Adipose tissue (tissue), 3 donors: ENCODE results near the gene ZNF526. TPM values are rescaled to one million over a fixed set of nuclear protein-coding genes. Genes with fewer than 3 reads are reported as not detected.
"Not testable (repeated sequence)": the region's sequence is repeated elsewhere in the genome, so short reads cannot be mapped to it uniquely, and the experiment has no call there.

Experiments
- H3K27ac ChIP-seq: one replicate; pipeline ENCODE4 v1.5.1; 2013; ENCODE audit warnings: low read depth, low read length
- WGBS, 3 donors: extraction: QIAGEN DNeasy Blood & Tissue Kit; methylation state at CpG; one replicate each; pipeline ENCODE4 v1.1.7; 2013; 5-methylcytosine and 5-hydroxymethylcytosine counted together
- polyA plus RNA-seq, 3 donors: library from polyadenylated mRNA; stranded (reverse); fragments of 200-250 nt; gene quantifications; one replicate each; pipeline ENCODE4 v1.2.3, GENCODE V29; 2013
- donor health status: healthy with polysubstance abuse.
- donor health status: Bipolar disorder and iron deficiency.
- donor health status: healthy.

Gene ZNF526
- polyA plus RNA-seq, 3 donors, result 2.9 to 3.4 (median 2.9) TPM

DNA sequence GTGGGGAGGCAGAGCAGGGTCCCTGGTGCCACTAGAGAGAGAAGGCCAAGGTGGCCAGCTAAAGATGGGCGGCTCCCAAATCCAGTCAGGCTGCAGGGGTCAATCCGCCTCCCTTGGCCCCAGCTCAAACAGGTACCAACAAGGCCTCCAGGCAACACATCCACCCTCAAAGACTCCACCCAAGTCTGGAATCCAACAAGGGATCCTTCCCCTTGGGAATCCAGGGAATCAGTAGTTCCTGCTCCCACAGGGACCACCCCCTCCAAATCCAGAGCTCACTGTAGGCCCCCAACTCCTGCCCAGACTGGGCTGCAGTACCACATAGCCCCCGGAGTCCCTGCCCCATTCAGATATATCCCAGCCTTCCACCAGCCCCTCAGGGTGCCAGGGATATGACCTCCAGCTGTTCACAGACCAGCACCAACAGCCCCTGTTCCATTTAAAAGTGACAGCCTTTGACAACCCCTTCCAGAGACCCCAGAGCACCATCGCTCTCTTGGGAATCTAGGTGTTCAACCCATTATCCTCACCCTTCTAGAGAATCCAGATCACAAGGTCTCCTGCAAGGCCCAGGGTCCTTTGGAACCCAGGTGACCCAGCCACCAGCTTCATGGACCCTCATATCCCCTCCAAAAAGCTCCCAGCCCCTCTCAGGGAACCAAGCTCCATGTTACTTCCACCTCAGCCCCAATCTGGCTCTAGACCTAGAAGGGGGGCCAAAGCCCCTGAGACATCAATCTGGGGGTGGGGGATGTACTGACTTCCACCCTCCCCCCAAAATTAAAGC lies 31.7 kb downstream of the ZNF526 start:
- 70 to 79% (median 73%) methylated on average over 4 of the region's 4 CpGs for WGBS, 3 donors
- H3K27ac ChIP-seq, result peak overlapping the region; percentile 79

DNA sequence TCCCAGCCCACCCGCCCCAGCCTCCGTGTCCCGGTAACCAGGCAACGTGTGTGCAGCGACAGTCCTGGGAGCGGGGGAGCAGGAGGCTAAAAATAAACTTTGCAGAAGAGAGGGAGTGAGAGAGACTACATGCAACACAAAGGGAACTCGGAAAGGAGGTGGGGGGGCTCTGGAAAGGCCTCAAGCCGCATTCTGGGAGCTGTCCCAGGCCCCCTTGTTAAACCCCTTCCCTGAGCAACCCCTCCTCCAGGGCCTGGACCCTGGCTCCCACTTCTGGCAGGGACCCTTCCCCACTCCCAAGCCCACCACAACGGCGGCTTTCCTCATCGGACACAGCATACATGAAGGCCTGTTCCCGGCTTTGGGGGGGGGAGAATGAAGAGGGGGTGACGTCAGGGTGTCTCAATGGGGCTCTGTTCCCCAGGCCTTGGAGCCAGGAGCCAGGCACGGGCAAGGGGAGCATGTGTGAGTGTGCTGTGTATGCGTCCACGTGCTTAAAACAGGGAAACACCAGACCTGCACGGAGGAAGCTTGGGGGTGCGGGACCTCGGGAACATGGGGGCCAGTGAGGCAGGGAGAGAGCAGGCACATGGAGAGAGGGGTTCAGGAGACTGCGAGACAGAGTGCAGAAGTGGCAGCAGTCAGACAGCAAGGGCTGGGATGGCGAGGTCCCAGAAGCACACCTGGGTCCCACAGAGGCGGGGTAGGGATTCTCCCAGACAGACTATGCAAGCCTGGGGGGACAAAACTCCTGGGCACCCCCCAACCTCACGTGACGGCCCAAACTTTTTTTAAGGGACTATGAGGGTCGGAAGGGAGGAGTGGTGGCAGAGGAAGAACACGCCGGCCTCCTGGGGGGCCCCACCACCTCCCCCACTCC lies 32.5 kb downstream of the ZNF526 start:
- WGBS, 3 donors, result 3 to 10% (median 7%) methylated on average over 26 to 27 of the region's 27 CpGs
- peak overlapping the region; percentile 79 for H3K27ac ChIP-seq

GRCh38 chr19:42253245-42254088 lies 33.4 kb downstream of the ZNF526 start:
- WGBS, 3 donors, result 0 to 1% (median 0%) methylated on average over 26 to 59 of the region's 71 CpGs
- H3K27ac ChIP-seq, result peak overlapping the region; percentile 91

DNA sequence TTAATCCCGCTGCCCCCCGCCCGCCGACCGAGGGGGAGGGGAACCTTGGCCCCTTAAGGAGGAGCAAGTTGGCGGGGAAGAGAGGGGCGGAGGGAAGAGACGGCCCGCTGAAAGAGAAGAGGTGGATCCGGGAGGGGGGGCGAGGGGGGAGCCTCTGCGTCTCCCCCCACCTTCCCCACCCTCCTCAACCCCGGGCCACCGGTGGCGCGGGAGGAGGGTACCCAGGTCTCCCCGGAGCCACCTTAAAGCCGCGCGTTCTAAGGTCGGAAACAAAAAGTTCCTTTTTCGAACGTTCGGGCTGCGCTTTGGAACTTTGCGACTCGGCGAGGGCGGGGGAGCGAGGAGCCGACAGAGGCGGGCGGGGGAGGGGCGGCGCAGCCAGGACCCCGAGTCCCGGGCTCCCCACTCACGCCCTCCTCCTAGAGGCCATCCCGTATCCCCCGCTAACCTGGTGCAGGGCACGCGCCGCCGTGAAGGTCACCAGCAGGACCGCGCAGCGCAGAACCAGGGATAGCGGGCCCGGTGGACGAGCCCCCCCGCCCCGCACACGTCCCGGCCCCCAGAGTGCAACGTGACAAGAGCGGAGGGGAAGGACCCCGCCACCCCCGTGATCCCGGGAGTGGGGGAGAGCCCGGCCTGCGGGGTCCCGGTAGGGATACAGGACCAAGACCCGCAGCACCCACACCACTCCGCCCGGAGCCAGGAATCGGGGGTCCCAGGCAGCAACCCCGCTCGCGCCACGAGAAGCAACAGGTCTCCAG lies 34.2 kb downstream of the ZNF526 start:
- WGBS, 3 donors, result 0% methylated on average over 55 to 70 of the region's 70 CpGs
- H3K27ac ChIP-seq, result peak overlapping the region; percentile 91

- WGBS, 3 donors, result 0 to 1% (median 0%) methylated on average over 43 to 75 of the region's 75 CpGs
- H3K27ac ChIP-seq, result peak within 1 kb of the TSS; percentile 91
These were observed 35.0 kb downstream of the ZNF526 start, which contains the start of gene ERF for GRCh38 chr19:42254850-42255765. Gene ERF, minus strand, starts transcription at chr19:42255128. Its CDS starts 129 bp downstream, at chr19:42254999.

DNA sequence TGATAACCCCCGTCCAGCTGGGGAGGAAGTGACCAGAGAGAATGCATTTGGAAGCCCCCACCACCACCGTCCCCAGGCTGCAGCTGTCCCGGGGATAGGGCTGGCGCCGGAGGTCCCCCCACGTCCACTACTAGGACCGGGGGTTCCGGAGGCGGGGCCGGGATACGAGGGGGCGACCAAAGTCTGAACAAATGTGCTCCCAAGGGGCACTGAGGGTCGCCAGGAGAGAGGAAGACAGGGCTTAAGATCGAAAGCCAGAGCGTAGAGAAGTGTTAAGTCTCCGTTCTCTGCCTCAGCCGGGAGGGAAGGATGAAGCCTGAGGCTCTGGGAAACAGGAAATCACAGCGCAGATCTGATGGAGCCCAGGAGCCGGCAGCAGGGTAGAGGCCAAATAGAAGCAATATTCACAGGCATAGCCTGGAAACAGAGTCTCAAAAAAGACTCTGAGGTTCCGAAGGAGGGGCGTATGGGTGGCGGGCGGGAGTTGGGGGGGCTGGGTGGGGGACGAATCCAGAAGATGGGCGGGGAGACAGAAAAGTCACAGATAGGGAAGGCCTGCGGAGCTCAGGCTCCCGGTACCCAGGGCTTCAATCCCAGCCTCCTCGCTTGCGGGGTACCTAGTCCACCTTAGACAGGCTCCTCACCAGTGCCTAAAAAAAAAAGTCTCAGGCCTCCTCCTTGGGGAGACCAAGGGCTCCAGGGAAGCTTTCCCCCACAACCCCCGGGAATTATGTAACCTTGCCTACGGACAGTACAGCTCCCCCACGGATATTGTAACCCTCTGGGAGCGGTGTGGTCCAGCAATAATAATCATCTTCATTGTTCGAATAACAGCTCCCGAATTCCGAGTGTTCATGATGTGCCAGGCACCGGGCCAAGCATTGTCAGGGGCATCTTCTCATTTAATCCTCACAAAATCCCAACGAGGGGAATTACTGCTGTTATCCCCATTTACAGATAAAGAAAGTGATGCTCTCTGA lies 35.9 kb downstream of the ZNF526 start:
- 8 to 11% (median 8%) methylated on average over 38 of the region's 38 CpGs for WGBS, 3 donors
- H3K27ac ChIP-seq, result no peak overlapping the region

GRCh38 chr19:42257842-42258241 lies 37.7 kb downstream of the ZNF526 start:
- WGBS, 3 donors, result 73 to 96% (median 85%) methylated on average over 3 of the region's 3 CpGs
- H3K27ac ChIP-seq, result not testable (repeated sequence)

DNA sequence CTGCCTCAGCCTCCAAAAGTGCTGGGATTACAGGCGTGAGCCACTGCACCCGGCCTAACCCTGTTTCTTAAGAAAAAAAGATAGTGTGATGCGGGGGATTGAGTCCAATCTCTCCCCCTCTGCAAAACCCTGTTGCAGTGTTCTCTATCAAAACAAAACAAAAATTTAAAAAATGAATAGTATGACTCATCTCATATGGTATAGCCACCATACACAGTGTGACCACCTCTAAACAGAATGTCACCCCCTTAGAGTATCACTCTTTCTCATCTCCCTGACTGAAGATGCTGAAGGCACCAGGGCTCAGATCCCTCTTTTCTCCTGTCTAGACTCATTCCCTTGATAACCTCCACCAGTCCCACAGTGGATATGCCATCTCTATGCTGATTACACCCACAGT lies 41.7 kb downstream of the ZNF526 start:
- 92 to 97% (median 92%) methylated on average over 3 of the region's 3 CpGs for WGBS, 3 donors
- no peak overlapping the region for H3K27ac ChIP-seq

DNA sequence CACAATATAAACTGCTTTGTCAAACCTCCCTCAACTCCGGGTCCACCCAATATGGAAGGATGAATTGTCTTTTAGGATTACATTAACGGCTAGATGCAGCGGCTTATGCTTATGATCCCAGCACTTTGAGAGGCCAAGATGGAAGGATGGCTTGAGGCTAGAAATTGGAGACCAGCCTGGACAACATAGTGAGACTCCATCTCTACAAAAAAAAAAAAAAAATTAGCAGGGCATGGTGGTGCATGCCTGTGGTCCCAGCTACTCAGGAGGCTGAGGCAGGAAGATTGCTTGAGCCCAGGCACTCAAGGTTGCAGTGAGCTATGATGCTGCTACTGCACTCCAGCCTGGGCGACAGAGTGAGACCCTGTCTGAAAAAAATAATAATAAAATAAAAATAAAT lies 46.0 kb downstream of the ZNF526 start:
- not testable (repeated sequence) for H3K27ac ChIP-seq
- 91 to 93% (median 92%) methylated on average over 4 of the region's 4 CpGs for WGBS, 3 donors

- 92 to 95% (median 93%) methylated on average over 22 to 25 of the region's 25 CpGs for WGBS, 3 donors
- H3K27ac ChIP-seq, result not testable (repeated sequence)
These were observed 47.0 kb downstream of the ZNF526 start for GRCh38 chr19:42266928-42267603.

DNA sequence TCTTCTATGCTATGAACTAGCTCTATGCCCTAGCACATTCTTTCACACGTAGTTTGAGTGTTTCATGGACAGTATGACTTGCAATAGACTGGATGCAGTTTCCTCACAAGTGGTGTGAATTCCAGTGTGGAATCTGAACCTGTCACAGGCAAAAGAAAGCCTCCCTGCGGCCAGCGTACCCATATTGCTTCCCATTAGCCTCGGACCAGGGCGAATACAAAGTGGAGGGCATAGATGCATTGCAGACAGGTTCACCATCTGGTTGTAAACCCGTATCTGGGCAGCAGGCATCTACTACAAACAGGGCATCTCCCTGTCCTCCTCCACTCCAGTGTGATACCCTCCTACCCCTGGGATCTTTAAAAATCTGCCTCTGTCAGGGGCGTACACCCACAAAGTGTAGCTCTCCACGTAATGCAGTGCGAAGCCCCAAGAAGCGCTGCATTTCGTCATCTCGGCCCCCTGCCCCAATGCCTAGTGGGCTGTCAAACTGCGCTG lies 47.6 kb downstream of the ZNF526 start:
- 6 to 9% (median 8%) methylated on average over 13 of the region's 13 CpGs for WGBS, 3 donors
- no peak overlapping the region for H3K27ac ChIP-seq

- H3K27ac ChIP-seq, result peak overlapping the region; percentile 75
- WGBS, 3 donors, result 0 to 1% (median 0%) methylated on average over 45 to 46 of the region's 46 CpGs
These were observed 48.1 kb downstream of the ZNF526 start for GRCh38 chr19:42268142-42268703.

- H3K27ac ChIP-seq, result peak within 1 kb of the TSS; percentile 75
- WGBS, 3 donors, result 0 to 1% (median 0%) methylated on average over 42 to 52 of the region's 52 CpGs
These were observed 48.8 kb downstream of the ZNF526 start, which contains the start of gene CIC for GRCh38 chr19:42268704-42269477. Gene CIC, plus strand, starts transcription at chr19:42269252. Its CDS starts 2,532 bp downstream, at chr19:42271784.
